Measurements from ENCODE around the gene CDH2. TPM values are rescaled to one million over a fixed set of nuclear protein-coding genes. Genes with fewer than 3 reads are reported as not detected.

CDH2 gene
- total RNA-seq, 4 donors from 2014 or later = 3.9 to 9.8 (median 7.5) TPM

DNA sequence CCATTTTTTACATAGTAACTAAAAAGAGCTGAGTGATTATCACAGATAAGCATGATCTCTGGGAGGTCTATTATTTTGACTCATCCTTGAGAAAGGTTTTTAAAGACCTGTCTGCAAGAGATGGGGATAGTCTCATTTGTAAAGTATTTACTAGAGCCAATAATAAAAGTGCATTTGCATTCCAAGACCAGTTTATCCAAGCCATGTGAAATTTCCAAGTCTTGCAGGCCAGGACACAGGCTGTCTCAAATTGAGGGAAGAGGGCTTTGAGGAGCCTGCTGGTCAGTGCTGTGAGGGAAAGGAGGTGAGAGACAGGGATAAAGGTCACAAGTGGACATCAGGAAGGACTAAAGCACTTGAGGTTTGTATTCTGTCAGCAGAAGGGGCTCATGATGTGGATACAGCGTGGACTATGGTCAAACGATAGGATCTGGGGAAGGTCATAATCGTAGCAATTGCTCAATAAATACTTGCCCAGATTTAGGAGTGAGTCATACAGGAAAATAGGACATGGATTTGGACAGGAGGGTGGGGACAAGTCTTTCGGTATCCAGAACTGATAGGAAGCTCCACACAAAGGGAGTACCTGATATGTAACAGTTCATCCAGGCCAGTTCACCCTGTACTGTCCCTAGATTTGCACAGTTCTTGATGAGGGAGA is 6.6 kb upstream of the CDH2 start:
- WGBS, 2 donors = 89 to 90% methylated on average over 4 of the region's 4 CpGs
- TF ChIP-seq EP300 (IDR thresholded peaks at IDR 0.05) (no peak), POLR2A (IDR thresholded peaks at IDR 0.05) (no peak)
- TF ChIP-seq, protein P1, sequence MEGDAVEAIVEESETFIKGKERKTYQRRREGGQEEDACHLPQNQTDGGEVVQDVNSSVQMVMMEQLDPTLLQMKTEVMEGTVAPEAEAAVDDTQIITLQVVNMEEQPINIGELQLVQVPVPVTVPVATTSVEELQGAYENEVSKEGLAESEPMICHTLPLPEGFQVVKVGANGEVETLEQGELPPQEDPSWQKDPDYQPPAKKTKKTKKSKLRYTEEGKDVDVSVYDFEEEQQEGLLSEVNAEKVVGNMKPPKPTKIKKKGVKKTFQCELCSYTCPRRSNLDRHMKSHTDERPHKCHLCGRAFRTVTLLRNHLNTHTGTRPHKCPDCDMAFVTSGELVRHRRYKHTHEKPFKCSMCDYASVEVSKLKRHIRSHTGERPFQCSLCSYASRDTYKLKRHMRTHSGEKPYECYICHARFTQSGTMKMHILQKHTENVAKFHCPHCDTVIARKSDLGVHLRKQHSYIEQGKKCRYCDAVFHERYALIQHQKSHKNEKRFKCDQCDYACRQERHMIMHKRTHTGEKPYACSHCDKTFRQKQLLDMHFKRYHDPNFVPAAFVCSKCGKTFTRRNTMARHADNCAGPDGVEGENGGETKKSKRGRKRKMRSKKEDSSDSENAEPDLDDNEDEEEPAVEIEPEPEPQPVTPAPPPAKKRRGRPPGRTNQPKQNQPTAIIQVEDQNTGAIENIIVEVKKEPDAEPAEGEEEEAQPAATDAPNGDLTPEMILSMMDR (IDR thresholded peaks at IDR 0.05) = no peak
- H3K4me3 ChIP-seq = no peak overlapping the region

DNA sequence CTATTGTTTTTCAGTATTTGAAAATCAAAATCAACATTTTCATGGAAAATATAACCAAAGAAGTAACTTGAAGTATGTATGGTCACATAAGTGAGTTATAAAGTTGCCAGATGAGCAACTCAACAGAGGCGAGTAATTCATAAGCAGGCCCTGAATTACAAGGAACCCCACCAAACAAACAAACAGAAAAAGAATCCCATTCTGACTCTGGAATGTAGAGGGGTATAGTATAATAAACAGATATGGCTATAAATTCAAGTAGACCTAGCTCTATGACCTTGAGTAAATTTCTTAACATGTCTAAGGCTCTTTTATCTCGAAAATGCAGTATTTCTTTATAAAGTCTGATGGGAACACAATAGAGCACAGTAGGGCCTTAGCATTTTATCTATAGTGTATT is 4.7 kb upstream of the CDH2 start:
- H3K27me3 ChIP-seq = peaks cover 0 to 7% of the 10 kb centered on the region in 2 donors
- no peak for DNase-seq (ENCODE audit: low spot score in 2 of 2)
- peaks cover 0 to 19% (median 3%) of the 10 kb centered on the region in 4 donors for H3K4me1 ChIP-seq
- H3K27ac ChIP-seq = no peak overlapping the region
- H3K36me3 ChIP-seq = no peaks in the 10 kb centered on the region
- WGBS, 2 donors = 66 to 86% methylated on average over 2 of the region's 2 CpGs
- TF ChIP-seq, protein P1 (IDR thresholded peaks at IDR 0.05) = no peak
- TF ChIP-seq POLR2A (IDR thresholded peaks at IDR 0.05) (no peak), EP300 (IDR thresholded peaks at IDR 0.05) (no peak)
- no peaks in the 10 kb centered on the region for H3K9me3 ChIP-seq
- no peak overlapping the region for H3K4me3 ChIP-seq

More for the DNA sequence above, 6.6 kb upstream of the CDH2 start:
- Histone ChIP-seq H3K9me3 (no peaks in the 10 kb centered on the region), H3K27me3 (peaks cover 0 to 2% of the 10 kb centered on the region in 2 donors), H3K27ac (no peak overlapping the region), H3K36me3 (no peaks in the 10 kb centered on the region), H3K4me1 (peaks cover 0 to 4% (median 0%) of the 10 kb centered on the region in 4 donors)
- DNase-seq (ENCODE audit: low spot score in 2 of 2) = no peak

DNA sequence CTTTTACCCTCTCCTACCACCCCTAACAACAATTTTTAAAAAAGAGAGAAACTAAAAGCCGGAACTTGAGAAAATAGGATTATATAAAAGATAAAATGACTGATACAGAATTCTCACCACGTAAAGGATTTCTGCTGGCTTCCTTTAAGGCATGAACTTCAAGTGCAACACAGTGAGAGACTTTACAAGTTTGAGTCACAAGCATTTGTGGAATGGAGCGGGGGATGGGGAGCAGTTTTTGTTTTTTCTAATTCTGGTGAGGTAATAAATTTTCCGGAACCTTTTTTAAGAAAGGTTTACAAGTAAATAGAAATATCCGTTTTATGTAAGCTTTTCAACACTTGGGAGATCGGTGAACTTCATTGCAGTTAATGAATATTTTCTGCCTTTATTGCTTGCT is 1.8 kb upstream of the CDH2 start:
- DNase-seq (ENCODE audit: low spot score in 2 of 2) = no peak
- peaks cover 0 to 38% (median 5%) of the 10 kb centered on the region in 4 donors for H3K4me1 ChIP-seq
- peak overlapping the region in 1 of 4 donors; percentile 50 for H3K4me3 ChIP-seq
- no peak overlapping the region for H3K27ac ChIP-seq
- TF ChIP-seq EP300 (IDR thresholded peaks at IDR 0.05) = no peak
- TF ChIP-seq POLR2A (IDR thresholded peaks at IDR 0.05) = no peak
- TF ChIP-seq, protein P1 (IDR thresholded peaks at IDR 0.05) = no peak
- no peaks in the 10 kb centered on the region for H3K9me3 ChIP-seq
- no peaks in the 10 kb centered on the region for H3K36me3 ChIP-seq
- peaks cover 0 to 35% of the 10 kb centered on the region in 2 donors for H3K27me3 ChIP-seq
- 46 to 56% methylated on average over 6 of the region's 6 CpGs for WGBS, 2 donors

DNA sequence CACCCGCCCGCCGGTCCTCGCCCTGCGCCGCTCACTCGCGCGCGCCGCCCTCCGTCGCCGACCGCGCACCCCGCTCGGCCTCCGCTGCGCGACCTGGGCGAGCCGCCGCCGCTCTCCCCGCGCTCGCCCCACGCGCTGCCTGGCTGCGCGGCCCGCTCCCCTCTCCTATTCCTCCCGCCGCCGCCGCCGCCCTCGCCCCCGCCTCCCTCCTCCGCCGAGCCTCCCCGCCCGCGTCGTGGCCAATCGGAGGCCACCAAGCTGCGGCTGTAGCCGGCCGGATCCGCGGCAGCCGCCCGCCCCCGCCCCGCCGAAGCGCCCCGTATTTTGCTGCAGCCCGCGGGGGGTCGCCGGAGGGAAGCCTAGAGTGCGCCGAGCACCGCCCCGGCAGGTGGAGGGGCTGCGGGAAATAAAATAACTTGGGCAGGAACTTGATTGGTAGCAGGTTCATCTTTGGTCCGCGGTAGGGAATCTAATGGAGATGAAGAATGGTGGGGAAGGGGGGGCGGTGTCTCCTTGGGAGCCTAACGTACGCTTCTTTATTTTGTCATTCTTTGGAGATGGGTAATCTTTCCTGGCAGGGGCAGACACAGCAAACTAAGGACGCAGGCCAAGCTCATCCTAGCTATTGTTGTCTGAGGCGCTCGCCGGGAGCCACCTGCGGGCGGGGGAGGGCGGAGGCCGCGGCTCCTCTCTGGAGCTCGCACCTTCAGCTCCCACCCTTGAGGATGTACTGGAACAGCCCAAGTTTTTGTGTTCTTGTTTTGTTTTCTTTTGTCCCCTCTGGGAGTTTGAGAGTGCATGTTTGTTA is 1.1 kb upstream of the CDH2 start:
- DNase-seq (ENCODE audit: low spot score in 2 of 2) = no peak
- TF ChIP-seq EP300 (IDR thresholded peaks at IDR 0.05) = no peak
- TF ChIP-seq POLR2A (IDR thresholded peaks at IDR 0.05) = no peak
- TF ChIP-seq, protein P1 (IDR thresholded peaks at IDR 0.05) = peak in 1 of 5 experiments; percentile 4
- H3K36me3 ChIP-seq = no peaks in the 10 kb centered on the region
- peak overlapping the region; percentile 37 to 76 (median 50) for H3K4me3 ChIP-seq
- peaks cover 0 to 35% of the 10 kb centered on the region in 2 donors for H3K27me3 ChIP-seq
- H3K4me1 ChIP-seq = peaks cover 0 to 38% (median 5%) of the 10 kb centered on the region in 4 donors
- peak overlapping the region in 1 of 4 donors; percentile 57 for H3K27ac ChIP-seq
- 1 to 2% methylated on average over 36 to 46 of the region's 83 CpGs for WGBS, 2 donors
- H3K9me3 ChIP-seq = no peaks in the 10 kb centered on the region

DNA sequence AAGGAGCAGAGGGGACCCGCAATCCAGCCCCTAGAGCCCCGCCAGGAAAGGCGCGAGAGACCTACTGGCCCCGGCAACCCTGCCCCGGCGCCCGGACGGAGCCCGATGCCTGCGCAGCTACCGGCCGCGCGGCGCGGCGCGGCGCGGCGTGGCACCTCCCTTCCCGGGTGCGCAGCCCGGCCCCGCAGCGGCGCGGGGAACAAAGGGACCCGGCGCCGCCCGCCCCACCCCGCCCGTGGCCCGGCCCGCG is 307 bp downstream of the CDH2 start:
- TF ChIP-seq EP300 (IDR thresholded peaks at IDR 0.05) (no peak), POLR2A (IDR thresholded peaks at IDR 0.05) (no peak)
- TF ChIP-seq, protein P1 (IDR thresholded peaks at IDR 0.05) = no peak
- DNase-seq (ENCODE audit: low spot score in 2 of 2) = no peak
- Histone ChIP-seq H3K36me3 (no peaks in the 10 kb centered on the region), H3K27me3 (peaks cover 0 to 43% of the 10 kb centered on the region in 2 donors), H3K4me1 (peaks cover 0 to 38% (median 5%) of the 10 kb centered on the region in 4 donors), H3K4me3 (peak overlapping the region; percentile 26 to 76 (median 46)), H3K9me3 (no peaks in the 10 kb centered on the region), H3K27ac (peak overlapping the region in 1 of 4 donors; percentile 71)
- WGBS, 2 donors = 0% methylated on average over 2 to 13 of the region's 38 CpGs
